Body of pancreas (tissue), 4 donors: ENCODE data around the gene LTBP2.

Source experiments
- POLR2A ChIP-seq, 3 donors: fragments of 450-650 bp; IDR thresholded peaks; one replicate each; pipeline ENCODE4 v1.6.1; 2016; ENCODE audit warnings: antibody characterized with exemption in 3 of 3, mild to moderate bottlenecking in 2 of 3
- TF ChIP-seq, protein P1 (sequence below), 7 experiments: fragments of 450-650 bp in 4 of 7; fragments of 200-600 bp in 3 of 7; sonication (generic) in 3 of 7; IDR thresholded peaks; one replicate each; pipeline ENCODE4 v1.5.1; 2016 to 2019; ENCODE audit warnings: antibody characterized with exemption in 7 of 7

GRCh38 chr14:74526854-74527585 is 85.0 kb downstream of the LTBP2 start:
- TF ChIP-seq, protein P1, sequence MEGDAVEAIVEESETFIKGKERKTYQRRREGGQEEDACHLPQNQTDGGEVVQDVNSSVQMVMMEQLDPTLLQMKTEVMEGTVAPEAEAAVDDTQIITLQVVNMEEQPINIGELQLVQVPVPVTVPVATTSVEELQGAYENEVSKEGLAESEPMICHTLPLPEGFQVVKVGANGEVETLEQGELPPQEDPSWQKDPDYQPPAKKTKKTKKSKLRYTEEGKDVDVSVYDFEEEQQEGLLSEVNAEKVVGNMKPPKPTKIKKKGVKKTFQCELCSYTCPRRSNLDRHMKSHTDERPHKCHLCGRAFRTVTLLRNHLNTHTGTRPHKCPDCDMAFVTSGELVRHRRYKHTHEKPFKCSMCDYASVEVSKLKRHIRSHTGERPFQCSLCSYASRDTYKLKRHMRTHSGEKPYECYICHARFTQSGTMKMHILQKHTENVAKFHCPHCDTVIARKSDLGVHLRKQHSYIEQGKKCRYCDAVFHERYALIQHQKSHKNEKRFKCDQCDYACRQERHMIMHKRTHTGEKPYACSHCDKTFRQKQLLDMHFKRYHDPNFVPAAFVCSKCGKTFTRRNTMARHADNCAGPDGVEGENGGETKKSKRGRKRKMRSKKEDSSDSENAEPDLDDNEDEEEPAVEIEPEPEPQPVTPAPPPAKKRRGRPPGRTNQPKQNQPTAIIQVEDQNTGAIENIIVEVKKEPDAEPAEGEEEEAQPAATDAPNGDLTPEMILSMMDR (IDR thresholded peaks at IDR 0.05) = no peak
- TF ChIP-seq POLR2A (IDR thresholded peaks at IDR 0.05) = no peak
